PC-3 (cell line): Measurements from ENCODE around the gene LILRA6.
"Not testable (repeated sequence)": the region's sequence is repeated elsewhere in the genome, so short reads cannot be mapped to it uniquely, and the experiment has no call there.

Source experiments
- EZH2 ChIP-seq: fragments of 300-600 bp; sonication (generic); IDR thresholded peaks from one replicate; pipeline ENCODE4 v1.6.1; 2017; ENCODE audit warnings: antibody characterized with exemption, mild to moderate bottlenecking, low read length; ENCODE audit not compliant: unreplicated experiment
- TF ChIP-seq, protein P1 (sequence below): fragments of 300-600 bp; sonication (generic); conservative IDR thresholded peaks from 2 replicates; pipeline ENCODE4 v1.5.1; 2017; ENCODE audit warnings: antibody characterized with exemption, low read depth, mild to moderate bottlenecking, low read length

DNA sequence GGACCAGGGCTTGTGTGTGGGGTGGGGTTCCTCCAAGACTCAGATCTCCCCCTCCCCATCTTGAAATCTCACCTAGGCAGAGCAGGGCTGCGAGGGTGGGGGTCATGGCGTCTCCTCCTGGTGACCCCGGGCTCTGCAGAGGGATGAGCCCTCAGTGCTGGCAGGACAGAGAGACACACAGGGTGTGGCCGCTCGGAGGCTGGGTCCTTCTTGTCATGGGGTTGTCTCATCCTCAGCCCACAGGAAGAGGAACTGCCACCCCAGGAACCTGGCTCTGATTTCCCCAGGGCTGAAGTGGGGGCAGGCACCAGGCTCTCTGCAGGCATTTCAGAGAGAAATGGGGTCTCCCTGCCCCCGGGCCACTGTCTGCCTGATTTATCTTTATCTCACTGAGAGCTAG, at the start of gene LILRA6:
- TF ChIP-seq, protein P1, sequence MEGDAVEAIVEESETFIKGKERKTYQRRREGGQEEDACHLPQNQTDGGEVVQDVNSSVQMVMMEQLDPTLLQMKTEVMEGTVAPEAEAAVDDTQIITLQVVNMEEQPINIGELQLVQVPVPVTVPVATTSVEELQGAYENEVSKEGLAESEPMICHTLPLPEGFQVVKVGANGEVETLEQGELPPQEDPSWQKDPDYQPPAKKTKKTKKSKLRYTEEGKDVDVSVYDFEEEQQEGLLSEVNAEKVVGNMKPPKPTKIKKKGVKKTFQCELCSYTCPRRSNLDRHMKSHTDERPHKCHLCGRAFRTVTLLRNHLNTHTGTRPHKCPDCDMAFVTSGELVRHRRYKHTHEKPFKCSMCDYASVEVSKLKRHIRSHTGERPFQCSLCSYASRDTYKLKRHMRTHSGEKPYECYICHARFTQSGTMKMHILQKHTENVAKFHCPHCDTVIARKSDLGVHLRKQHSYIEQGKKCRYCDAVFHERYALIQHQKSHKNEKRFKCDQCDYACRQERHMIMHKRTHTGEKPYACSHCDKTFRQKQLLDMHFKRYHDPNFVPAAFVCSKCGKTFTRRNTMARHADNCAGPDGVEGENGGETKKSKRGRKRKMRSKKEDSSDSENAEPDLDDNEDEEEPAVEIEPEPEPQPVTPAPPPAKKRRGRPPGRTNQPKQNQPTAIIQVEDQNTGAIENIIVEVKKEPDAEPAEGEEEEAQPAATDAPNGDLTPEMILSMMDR = not testable (repeated sequence)
- not testable (repeated sequence) for TF ChIP-seq EZH2
